ENCODE results near the gene TMEM30B. TPM values are rescaled to one million over a fixed set of nuclear protein-coding genes. Genes with fewer than 3 reads are reported as not detected.

TMEM30B gene
- polyA plus RNA-seq, 1 experiment = 0.24 TPM

DNA sequence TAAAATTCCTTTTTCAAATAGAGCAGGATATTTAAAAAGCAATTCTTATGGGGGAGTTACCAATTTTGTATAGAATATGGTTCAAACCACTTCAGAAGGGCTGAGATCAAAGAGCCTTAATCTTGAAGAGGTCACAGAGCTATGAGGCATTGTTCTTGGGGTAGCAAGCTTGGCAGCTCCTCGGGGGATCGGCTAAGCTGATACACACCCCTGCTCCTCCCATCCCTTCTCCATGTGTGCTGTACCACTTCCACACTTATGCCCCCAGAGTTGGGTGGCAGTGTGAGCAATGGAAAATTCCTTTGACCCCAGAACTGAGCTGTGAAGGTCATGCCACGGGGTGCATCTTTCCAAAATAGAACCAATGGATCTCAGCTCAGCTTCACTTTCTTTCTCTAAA lies 15.0 kb upstream of the TMEM30B start:
- Histone ChIP-seq H3K27ac (ENCODE audit: low read depth, low read length) (no peak overlapping the region), H3K9me3 (ENCODE audit: control insufficient read depth, insufficient read depth, low read length) (no peaks in the 10 kb centered on the region), H3K27me3 (ENCODE audit: control insufficient read depth, insufficient read depth, low read length) (peaks cover 2% of the 10 kb centered on the region), H3K4me3 (ENCODE audit: low read depth, low read length) (no peak overlapping the region)
- POLR2A ChIA-PET = no interaction called here
- DNase-seq (ENCODE audit: low read depth, low spot score) = no peak
- no peak for TF ChIP-seq CTCF (IDR thresholded peaks at IDR 0.05; ENCODE audit: low read depth, low read length)
- CTCF ChIA-PET = interaction anchor here (0.6 to 3.6 kb wide), 19 partner anchors 8 to 946 kb away, joined by 3 to 31 read pairs (median 3); partner anchors contain the start of gene TMEM30B

- TF ChIP-seq CTCF (IDR thresholded peaks at IDR 0.05; ENCODE audit: low read depth, low read length) = no peak
- no peak overlapping the region for H3K27ac ChIP-seq (ENCODE audit: low read depth, low read length)
- ChIA-PET POLR2A (no interaction called here), CTCF (interaction anchor here (0.6 to 1.2 kb wide), 5 partner anchors 21 to 626 kb away, joined by 3 to 9 read pairs (median 5); no protein-coding TSS in a partner anchor)
- H3K27me3 ChIP-seq (ENCODE audit: control insufficient read depth, insufficient read depth, low read length) = peaks cover 2% of the 10 kb centered on the region
- no peak for DNase-seq (ENCODE audit: low read depth, low spot score)
- H3K9me3 ChIP-seq (ENCODE audit: control insufficient read depth, insufficient read depth, low read length) = no peaks in the 10 kb centered on the region
- H3K4me3 ChIP-seq (ENCODE audit: low read depth, low read length) = no peak overlapping the region
Measured at GRCh38 chr14:61290701-61291100, 9.6 kb upstream of the TMEM30B start.

DNA sequence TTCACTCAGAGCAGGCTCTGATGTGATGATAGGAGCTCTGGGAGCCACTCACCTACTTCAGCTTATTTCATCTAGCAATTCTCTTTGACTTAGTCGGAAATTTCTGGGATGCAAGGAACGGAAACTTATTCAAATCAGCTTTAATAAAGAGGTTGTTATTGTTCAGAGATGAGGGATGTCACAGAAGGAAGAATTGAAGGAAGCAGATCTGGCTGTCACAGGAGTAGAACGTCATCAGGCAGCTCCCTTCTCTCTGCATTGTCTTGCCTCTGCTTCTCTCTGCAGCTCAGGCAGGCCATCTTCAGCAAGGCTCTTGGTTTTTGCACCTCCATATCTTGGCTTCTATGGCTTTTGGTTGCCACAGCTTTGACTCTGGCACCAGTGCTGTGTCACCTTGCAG lies 7.6 kb upstream of the TMEM30B start:
- H3K4me3 ChIP-seq (ENCODE audit: low read depth, low read length) = no peak overlapping the region
- ChIA-PET POLR2A (interaction anchor here (0.6 kb wide), 1 partner anchor 967 kb away, joined by 3 read pairs; no protein-coding TSS in a partner anchor), CTCF (interaction anchor here (0.5 to 1.1 kb wide), 4 partner anchors 8 to 939 kb away, joined by 3 to 7 read pairs (median 4); no protein-coding TSS in a partner anchor)
- no peak for TF ChIP-seq CTCF (IDR thresholded peaks at IDR 0.05; ENCODE audit: low read depth, low read length)
- no peak for DNase-seq (ENCODE audit: low read depth, low spot score)
- no peaks in the 10 kb centered on the region for H3K9me3 ChIP-seq (ENCODE audit: control insufficient read depth, insufficient read depth, low read length)
- H3K27ac ChIP-seq (ENCODE audit: low read depth, low read length) = no peak overlapping the region
- H3K27me3 ChIP-seq (ENCODE audit: control insufficient read depth, insufficient read depth, low read length) = peaks cover 2% of the 10 kb centered on the region

- TF ChIP-seq CTCF (IDR thresholded peaks at IDR 0.05; ENCODE audit: low read depth, low read length) = no peak
- Histone ChIP-seq H3K9me3 (ENCODE audit: control insufficient read depth, insufficient read depth, low read length) (no peaks in the 10 kb centered on the region), H3K27me3 (ENCODE audit: control insufficient read depth, insufficient read depth, low read length) (peaks cover 2% of the 10 kb centered on the region), H3K27ac (ENCODE audit: low read depth, low read length) (no peak overlapping the region), H3K4me3 (ENCODE audit: low read depth, low read length) (no peak overlapping the region)
- CTCF ChIA-PET = interaction anchor here (0.5 to 1.1 kb wide), 4 partner anchors 9 to 938 kb away, joined by 3 to 7 read pairs (median 4); no protein-coding TSS in a partner anchor
- POLR2A ChIA-PET = no interaction called here
- no peak for DNase-seq (ENCODE audit: low read depth, low spot score)
Measured at GRCh38 chr14:61288228-61288627, 7.1 kb upstream of the TMEM30B start.

DNA sequence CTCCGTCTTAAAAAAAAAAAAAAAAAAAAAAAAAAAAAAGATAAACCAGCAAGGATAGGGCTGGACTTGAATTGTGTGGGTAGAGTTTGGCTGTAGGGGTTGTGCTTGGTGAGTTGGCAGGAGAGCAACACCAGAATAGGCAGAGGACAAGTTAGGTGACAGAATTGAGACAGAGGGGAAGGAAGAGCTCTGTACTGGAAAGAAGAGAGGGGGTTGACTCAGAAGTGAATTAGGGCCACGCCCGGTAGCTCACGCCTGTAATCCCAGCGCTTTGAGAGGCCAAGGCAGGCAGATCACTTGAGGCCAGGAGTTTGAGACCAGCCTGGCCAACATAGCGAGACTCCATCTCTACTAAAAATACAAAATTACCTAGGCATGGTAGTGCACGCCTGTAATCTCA lies 6.1 kb upstream of the TMEM30B start:
- POLR2A ChIA-PET = interaction anchor here (0.6 to 0.7 kb wide), 2 partner anchors 11 to 1194 kb away, joined by 3 to 9 read pairs; no protein-coding TSS in a partner anchor

More for the DNA sequence above, 6.1 kb upstream of the TMEM30B start:
- H3K4me3 ChIP-seq (ENCODE audit: low read depth, low read length) = no peak overlapping the region
- H3K27me3 ChIP-seq (ENCODE audit: control insufficient read depth, insufficient read depth, low read length) = no peaks in the 10 kb centered on the region
- H3K9me3 ChIP-seq (ENCODE audit: control insufficient read depth, insufficient read depth, low read length) = no peaks in the 10 kb centered on the region
- H3K27ac ChIP-seq (ENCODE audit: low read depth, low read length) = no peak overlapping the region
- TF ChIP-seq CTCF (IDR thresholded peaks at IDR 0.05; ENCODE audit: low read depth, low read length) = no peak
- DNase-seq (ENCODE audit: low read depth, low spot score) = no peak
- CTCF ChIA-PET = interaction anchor here (0.7 to 4.7 kb wide), 8 partner anchors 9 to 1923 kb away, joined by 3 to 63 read pairs (median 4); no protein-coding TSS in a partner anchor

Measured in AG04450 (cell line).